Retinal pigment epithelial cell (primary cell): ENCODE results near the gene NFX1.
"Not testable (repeated sequence)": the region's sequence is repeated elsewhere in the genome, so short reads cannot be mapped to it uniquely, and the experiment has no call there.

Experiments used
- DNase-seq: peaks from one replicate; pipeline ENCODE4 v3.0.0-alpha.2; 2010; ENCODE audit warnings: low read depth
- H3K4me3 ChIP-seq: 2 replicates; pipeline ENCODE4 v1.5.1; 2011; ENCODE audit warnings: mild to moderate bottlenecking, low read length, control low read depth, moderate library complexity
- CTCF ChIP-seq: conservative IDR thresholded peaks from 2 replicates; pipeline ENCODE4 v1.5.1; 2011; ENCODE audit warnings: low read depth, low read length, control low read depth, inconsistent platforms

Gene NFX1

GRCh38 chr9:33388110-33388994 is 98.0 kb downstream of the NFX1 start:
- no peak for TF ChIP-seq CTCF
- H3K4me3 ChIP-seq, result no peak overlapping the region
- no peak for DNase-seq

GRCh38 chr9:33391111-33391771 is 100.9 kb downstream of the NFX1 start:
- DNase-seq, result peak; percentile 97
- not testable (repeated sequence) for H3K4me3 ChIP-seq

- not testable (repeated sequence) for H3K4me3 ChIP-seq, DNase-seq
Observed at GRCh38 chr9:33392591-33393021, 102.3 kb downstream of the NFX1 start.

- no peak for TF ChIP-seq CTCF
- no peak overlapping the region for H3K4me3 ChIP-seq
- no peak for DNase-seq
Observed at GRCh38 chr9:33393581-33393980, 103.3 kb downstream of the NFX1 start.

- H3K4me3 ChIP-seq, DNase-seq: not testable (repeated sequence)
Observed at GRCh38 chr9:33393986-33394385, 103.7 kb downstream of the NFX1 start.

- DNase-seq, H3K4me3 ChIP-seq: not testable (repeated sequence)
Observed at GRCh38 chr9:33395159-33395879, 105.0 kb downstream of the NFX1 start.

GRCh38 chr9:33397801-33398200 is 107.5 kb downstream of the NFX1 start:
- H3K4me3 ChIP-seq, DNase-seq: not testable (repeated sequence)

- H3K4me3 ChIP-seq, result not testable (repeated sequence)
Observed at GRCh38 chr9:33399047-33399446, 108.7 kb downstream of the NFX1 start.

GRCh38 chr9:33401809-33402208 is 111.5 kb downstream of the NFX1 start:
- DNase-seq, H3K4me3 ChIP-seq: not testable (repeated sequence)

More at GRCh38 chr9:33399047-33399446, 108.7 kb downstream of the NFX1 start:
- DNase-seq, result not testable (repeated sequence)

- H3K4me3 ChIP-seq, DNase-seq: not testable (repeated sequence)
Observed at GRCh38 chr9:33402371-33402770, 112.1 kb downstream of the NFX1 start, which contains the start of gene AQP7. Gene AQP7 (minus strand): TSS chr9:33402568. CDS start chr9:33401262, 1,306 bp downstream.

GRCh38 chr9:33403941-33404787 is 113.8 kb downstream of the NFX1 start:
- no peak overlapping the region for H3K4me3 ChIP-seq
- no peak for DNase-seq
- TF ChIP-seq CTCF, result no peak
